ENCODE measurements around the gene SCN10A.

SCN10A gene

DNA sequence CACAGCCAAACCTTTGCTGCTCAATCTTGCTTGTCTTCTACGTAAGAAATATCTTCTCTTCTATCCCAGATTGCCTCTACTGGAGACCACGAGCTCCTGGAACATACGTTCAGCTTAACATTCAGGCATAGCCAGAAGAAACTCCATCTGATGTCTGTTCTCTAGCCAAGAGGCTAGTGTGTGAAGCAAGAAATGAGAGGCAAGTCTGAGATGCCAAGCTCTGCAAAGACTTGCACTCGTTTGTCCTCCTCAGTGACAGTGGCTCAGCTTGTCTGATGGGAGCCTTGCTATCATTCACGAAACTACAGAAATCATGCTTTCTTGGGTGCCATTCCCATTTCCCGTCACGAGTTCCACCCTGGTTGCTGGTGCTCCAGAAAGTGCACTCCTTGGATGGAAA is at the start of gene SCN10A:
Gene SCN10A, minus strand, starts transcription at position 192 of the 400 bp plus-strand sequence. CDS start 22,207 bp downstream, outside the sequence.
- DNase-seq (ENCODE audit: low spot score): no peak

DNA sequence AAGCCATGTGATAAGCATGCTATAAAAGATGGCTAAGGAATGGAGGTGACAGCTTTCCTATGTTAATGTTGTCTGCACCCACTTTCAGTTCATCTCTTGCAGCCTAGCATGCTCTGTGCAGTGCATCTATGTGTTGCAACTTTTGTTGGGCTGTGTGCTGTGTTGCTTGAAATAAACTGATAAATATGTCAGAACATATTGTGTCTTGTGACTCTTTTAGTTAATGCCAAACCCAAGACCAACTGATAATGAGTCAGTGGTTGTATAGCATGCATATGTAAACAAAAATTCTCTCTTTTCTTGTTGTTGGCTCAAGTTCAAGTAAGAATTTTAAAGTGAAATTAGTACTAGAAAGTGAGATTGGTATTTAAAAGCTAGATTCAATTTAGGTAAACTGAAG is 37.0 kb upstream of the SCN10A start:
- DNase-seq (ENCODE audit: low spot score): no peak

- DNase-seq (ENCODE audit: low spot score): peak; percentile 43
Observed at GRCh38 chr3:38843898-38844297, 27.9 kb upstream of the SCN10A start.

- DNase-seq (ENCODE audit: low spot score): no peak
Observed at GRCh38 chr3:38842266-38842965, 26.4 kb upstream of the SCN10A start.

GRCh38 chr3:38840987-38841386 is 25.0 kb upstream of the SCN10A start:
- DNase-seq (ENCODE audit: low spot score): no peak

DNA sequence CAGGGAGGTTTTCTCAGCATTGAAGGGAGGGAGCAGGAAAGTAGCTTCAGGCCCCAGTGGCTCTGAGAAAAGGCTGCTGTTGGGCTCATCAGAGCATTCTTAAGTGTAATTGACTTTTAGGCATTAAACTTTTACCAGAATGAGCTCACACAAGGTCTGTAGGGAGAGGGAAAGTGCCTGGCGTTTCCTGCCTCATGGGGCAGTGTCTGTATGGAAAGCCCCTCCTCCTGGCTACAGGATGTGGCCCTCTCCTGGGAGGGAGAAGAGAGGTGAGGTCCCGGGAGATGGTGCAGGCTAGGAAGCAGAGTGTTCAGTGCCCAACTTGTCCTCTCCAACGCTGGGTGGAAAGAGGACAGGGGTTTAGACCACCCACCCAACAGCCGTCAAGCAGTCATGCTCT is 21.3 kb upstream of the SCN10A start:
- DNase-seq (ENCODE audit: low spot score): no peak

- no peak for DNase-seq (ENCODE audit: low spot score)
Observed at GRCh38 chr3:38836561-38836960, 20.5 kb upstream of the SCN10A start.

- DNase-seq (ENCODE audit: low spot score): no peak
Observed at GRCh38 chr3:38835939-38836338, 19.9 kb upstream of the SCN10A start.

GRCh38 chr3:38834717-38835116 is 18.7 kb upstream of the SCN10A start:
- DNase-seq (ENCODE audit: low spot score): no peak

DNA sequence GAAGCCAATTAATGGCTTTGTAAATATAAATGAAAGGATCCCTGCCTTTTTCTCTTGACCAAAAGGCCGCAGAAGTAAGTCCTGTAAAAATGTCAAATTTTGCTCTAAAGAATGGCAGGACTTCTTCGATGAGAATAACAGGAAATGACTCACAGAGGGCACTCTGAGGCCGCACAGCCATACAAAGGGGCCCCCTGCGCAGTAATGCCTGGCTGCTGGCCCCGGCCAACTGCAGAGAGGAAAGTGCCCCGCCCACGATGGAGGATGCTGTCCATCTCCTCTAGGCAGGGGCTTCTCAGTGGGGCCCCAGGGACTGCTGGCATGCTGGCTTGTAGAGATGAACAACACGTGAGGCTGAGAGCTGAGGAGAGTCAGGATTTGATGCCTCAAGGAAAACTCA is 18.1 kb upstream of the SCN10A start:
- peak; percentile 77 for DNase-seq (ENCODE audit: low spot score)

DNA sequence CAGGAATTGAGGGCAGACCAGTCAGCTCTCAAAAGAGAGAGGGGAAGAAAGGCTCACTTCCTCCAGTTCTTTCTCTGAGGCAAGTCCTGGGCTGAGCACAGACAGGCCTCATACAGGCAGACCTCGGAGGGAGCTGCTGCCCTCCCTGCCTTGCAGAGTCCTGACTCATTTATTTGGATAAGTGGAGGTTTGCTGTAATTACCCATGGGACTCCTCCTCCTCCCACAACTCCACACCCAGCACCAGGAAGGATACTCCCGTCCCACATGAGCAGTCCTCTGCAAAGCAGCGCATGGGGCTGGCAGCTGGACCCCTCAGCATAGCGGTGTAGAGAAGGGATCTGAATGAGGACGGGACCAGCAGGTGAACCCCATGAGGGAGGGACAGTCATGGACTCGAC is 13.4 kb upstream of the SCN10A start:
- peak; percentile 79 for DNase-seq (ENCODE audit: low spot score)

- DNase-seq (ENCODE audit: low spot score): no peak
Observed at GRCh38 chr3:38828681-38829080, 12.7 kb upstream of the SCN10A start.

DNA sequence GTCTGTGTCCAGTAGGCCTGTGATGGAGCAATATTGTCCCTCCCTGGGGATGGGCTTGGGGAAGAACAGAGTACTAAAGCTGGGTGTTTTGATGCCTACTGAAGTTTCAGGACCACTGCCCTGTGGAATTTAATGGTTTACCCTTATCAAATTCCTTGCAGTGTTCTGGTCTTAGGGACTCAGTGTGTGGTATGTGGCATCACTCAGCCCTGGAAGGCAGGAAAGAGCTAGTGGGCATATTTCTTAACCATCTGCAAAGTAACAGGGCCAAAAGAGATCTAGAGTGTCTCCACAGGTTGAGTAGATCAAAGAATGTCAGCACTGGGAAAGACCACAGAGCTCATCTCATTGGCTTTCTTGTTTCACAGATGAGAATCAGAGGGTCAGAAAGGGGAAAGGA is 11.8 kb upstream of the SCN10A start:
- no peak for DNase-seq (ENCODE audit: low spot score)

DNA sequence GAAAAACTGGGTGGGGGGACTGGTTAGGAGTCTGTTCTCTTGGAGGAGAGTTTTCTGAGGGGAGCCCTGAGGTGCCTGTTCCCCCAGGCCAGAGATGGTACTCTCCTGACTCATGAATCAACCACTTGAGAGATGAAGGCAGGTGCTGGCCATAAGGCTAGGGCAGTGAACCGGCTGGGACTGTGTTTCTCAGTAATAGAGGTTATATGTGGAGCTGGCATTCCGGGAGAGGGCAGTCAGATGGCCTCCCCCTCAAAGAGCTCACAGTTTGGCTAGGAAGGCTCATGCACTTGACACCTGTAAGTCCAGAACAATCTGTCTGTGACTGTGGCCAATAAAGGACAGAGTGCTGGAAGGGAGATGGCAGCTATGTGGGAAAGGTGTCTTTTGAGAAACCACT is 10.0 kb upstream of the SCN10A start:
- DNase-seq (ENCODE audit: low spot score): no peak

GRCh38 chr3:38824349-38824748 is 8.3 kb upstream of the SCN10A start:
- DNase-seq (ENCODE audit: low spot score): no peak

DNA sequence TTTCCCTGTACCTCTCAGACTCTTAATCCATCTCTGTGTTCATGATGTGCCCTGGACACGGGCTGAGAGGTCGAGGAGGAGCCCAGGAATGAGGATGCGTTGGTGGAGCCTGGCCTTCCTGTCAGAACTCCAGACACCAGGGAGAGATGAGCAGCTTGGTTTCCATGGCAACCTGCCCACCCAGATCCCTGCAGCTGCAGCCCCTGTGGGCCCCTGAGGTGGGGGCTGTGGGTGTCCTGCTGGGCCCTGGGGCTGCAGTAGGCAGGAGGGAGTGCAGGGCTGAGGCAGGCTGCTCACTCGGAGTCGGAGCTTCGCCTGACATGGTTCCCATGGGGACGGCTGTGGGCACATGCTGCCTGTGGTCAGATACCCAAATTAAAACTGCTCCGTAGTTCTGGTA is 7.7 kb upstream of the SCN10A start:
- DNase-seq (ENCODE audit: low spot score): no peak

- DNase-seq (ENCODE audit: low spot score): no peak
Observed at GRCh38 chr3:38823186-38823585, 7.2 kb upstream of the SCN10A start.

GRCh38 chr3:38811822-38812221 is 4.2 kb downstream of the SCN10A start:
- DNase-seq (ENCODE audit: low spot score): no peak

GRCh38 chr3:38805765-38806386 is 10.1 kb downstream of the SCN10A start:
- peak; percentile 74 for DNase-seq (ENCODE audit: low spot score)

- DNase-seq (ENCODE audit: low spot score): no peak
Observed at GRCh38 chr3:38805004-38805403, 11.0 kb downstream of the SCN10A start.

DNA sequence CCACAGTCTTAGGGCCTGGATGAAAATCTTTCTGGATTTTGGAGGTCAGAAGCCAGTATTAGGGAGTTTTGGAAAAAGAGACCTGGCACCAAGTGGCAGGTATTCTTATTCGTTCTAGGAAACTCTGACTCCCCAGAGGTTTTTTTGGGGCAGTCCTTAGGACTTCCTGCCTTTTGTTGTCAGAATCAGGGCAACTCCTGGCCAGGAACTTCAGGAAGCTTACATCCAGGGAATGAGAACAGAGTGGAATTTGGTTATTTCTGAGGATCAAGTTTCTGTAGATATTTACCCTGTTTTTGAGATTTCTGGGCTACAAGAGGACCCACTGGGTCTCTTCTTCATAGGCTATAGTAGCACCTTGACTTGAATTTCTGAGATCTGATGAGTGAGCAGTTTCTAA is 15.5 kb downstream of the SCN10A start:
- DNase-seq (ENCODE audit: low spot score): no peak

- no peak for DNase-seq (ENCODE audit: low spot score)
Observed at GRCh38 chr3:38793721-38794120, 22.3 kb downstream of the SCN10A start.

DNA sequence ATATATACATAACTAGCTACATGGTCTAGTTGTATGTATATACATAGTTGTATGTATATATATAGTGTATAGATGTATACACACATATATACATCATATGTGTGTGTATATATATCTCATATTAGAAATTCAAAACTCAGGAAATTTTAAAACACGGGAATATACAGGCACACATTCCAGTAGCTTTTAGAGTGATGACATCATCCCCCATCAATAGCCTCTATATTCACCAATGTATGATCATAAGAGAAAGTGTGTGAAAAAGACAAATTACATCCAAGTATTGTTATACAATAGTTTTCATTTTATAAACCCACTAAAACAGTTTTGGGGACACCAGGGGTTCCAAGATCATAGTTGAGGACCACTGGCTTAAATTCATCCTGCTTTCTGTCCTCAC is 23.0 kb downstream of the SCN10A start:
- DNase-seq (ENCODE audit: low spot score): no peak

DNA sequence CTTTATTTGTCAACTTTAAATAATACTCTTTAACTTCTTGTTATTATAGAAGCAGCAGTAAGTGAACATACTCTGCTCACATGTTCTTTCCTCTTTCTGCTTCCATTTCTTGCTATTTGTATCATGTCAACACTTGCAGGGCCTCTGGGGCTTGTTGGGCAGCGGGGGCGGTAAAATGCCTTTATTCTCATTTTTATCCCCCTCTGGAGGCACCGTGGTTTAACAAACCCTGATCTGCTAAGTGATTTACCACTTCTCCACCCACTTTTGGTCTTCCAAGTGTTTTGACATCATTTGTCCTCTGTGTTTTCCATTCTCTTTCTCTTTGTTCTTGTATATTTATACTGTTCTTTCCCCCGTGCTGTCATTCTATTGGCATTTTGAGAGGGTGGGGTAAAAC is 33.9 kb downstream of the SCN10A start:
- no peak for DNase-seq (ENCODE audit: low spot score)
